K562 (cell line): ENCODE measurements around the gene MTERF2. TPM values are rescaled to one million over a fixed set of nuclear protein-coding genes. Genes with fewer than 3 reads are reported as not detected.
A peak's percentile ranks its signal among the peaks of the same experiment; 100 is the strongest.

ENCODE experiments used
- DDX20 ChIP-seq: fragments of 450-650 bp; IDR thresholded peaks from 2 replicates; pipeline ENCODE4 v1.6.1; 2016; ENCODE audit warnings: missing genetic modification characterization, low read depth, mild to moderate bottlenecking, missing compliant biosample characterization, moderate library complexity
- IRF9 ChIP-seq: fragments of 450-650 bp; IDR thresholded peaks from 2 replicates; pipeline ENCODE4 v1.6.1; 2016; ENCODE audit warnings: missing biosample characterization, missing genetic modification characterization
- KDM2B ChIP-seq: fragments of 250-450 bp; sonication (Bioruptor Pico); IDR thresholded peaks from 2 replicates; pipeline ENCODE4 v1.8.0; 2021; ENCODE audit warnings: mild to moderate bottlenecking, moderate library complexity
- MTF1 ChIP-seq: fragments of 250-450 bp; sonication (Bioruptor Pico); IDR thresholded peaks from 2 replicates; pipeline ENCODE4 v1.9.0; 2021; ENCODE audit warnings: moderate library complexity, mild to moderate bottlenecking, inconsistent platforms, borderline replicate concordance
- MYNN ChIP-seq, 2 experiments: sonication (generic); formaldehyde crosslinking in 1 of 2; IDR thresholded peaks; 2 replicates each; pipeline versions ENCODE4 v1.5.0 to v1.6.1; 2016 to 2020; ENCODE audit warnings: antibody characterized with exemption in 1 of 2, missing genetic modification reagents in 1 of 2
- TSHZ1 ChIP-seq: fragments of 250-450 bp; sonication (Bioruptor Pico); IDR thresholded peaks from 2 replicates; pipeline ENCODE4 v1.4.0; 2020; ENCODE audit warnings: mild to moderate bottlenecking, moderate library complexity
- ZBTB1 ChIP-seq: sonication (generic); formaldehyde crosslinking; IDR thresholded peaks from 2 replicates; pipeline ENCODE4 v1.8.1; 2023; ENCODE audit warnings: missing genetic modification reagents, low read depth, mild to moderate bottlenecking, borderline replicate concordance
- ZNF609 ChIP-seq: sonication (generic); formaldehyde crosslinking; IDR thresholded peaks from 2 replicates; pipeline ENCODE4 v1.8.1; 2023; ENCODE audit warnings: missing genetic modification reagents, mild to moderate bottlenecking, borderline replicate concordance
- polyA plus RNA-seq, 8 experiments: library from polyadenylated mRNA; depleted of rRNA in 4 of 8; stranded (reverse) in 5 of 8; unstranded in 3 of 8; fragments of >200 nt; fragmentation: Nextera tagmentation in 2 of 8; fragmentation: Illumina TruSeq in 1 of 8; extraction: Ambion mirVana in 2 of 8; extraction: Trizol in 1 of 8; gene quantifications; 2 replicates each; pipeline versions ENCODE4 v1.2.1 to v1.2.3, GENCODE V29; 2011 to 2014; ENCODE audit warnings: inconsistent platforms in 1 of 8, missing spikeins in 1 of 8
- total RNA-seq, 7 experiments: library from RNA; depleted of rRNA in 6 of 7; stranded (reverse); fragments of >200 nt in 6 of 7; fragmentation: Illumina TruSeq in 2 of 7; extraction: Trizol in 2 of 7; gene quantifications; 2 replicates each; pipeline versions ENCODE4 v1.2.1 to v1.2.3, GENCODE V29; 2011 to 2021; ENCODE audit warnings: low replicate concordance in 1 of 7

MTERF2 gene
- total and polyA plus RNA-seq, 9 of the 15 experiments (the other 6 are each of a cell fraction or from before 2014, with no cell fraction given): 10.0 to 63.2 (median 33.2) TPM

- no peak for TF ChIP-seq ZNF609
- TF ChIP-seq ZBTB1 (CRISPR knock-in tag): no peak
- TF ChIP-seq IRF9 (tag): peak; percentile 91
- peak; percentile 53; the same call in 1 of the 2 replicates for TF ChIP-seq MTF1 (CRISPR knock-in tag)
- peak; percentile 80 for TF ChIP-seq TSHZ1 (CRISPR knock-in tag)
- TF ChIP-seq DDX20 (tag): peak; percentile 90
- TF ChIP-seq KDM2B (CRISPR knock-in tag): 0 out of 2 replicates have a peak, but pooled peaks have one; percentile 33
- TF ChIP-seq MYNN (IDR thresholded peaks at IDR 0.05): no peak
- no peak for TF ChIP-seq MYNN (CRISPR knock-in tag; IDR thresholded peaks at IDR 0.05)
Measured at GRCh38 chr12:107033758-107034739, 47.1 kb upstream of the MTERF2 start (continued).
